ENCODE results near the gene PDZRN3. TPM values are rescaled to one million over a fixed set of nuclear protein-coding genes. Genes with fewer than 3 reads are reported as not detected.

PDZRN3 gene
- total and polyA plus RNA-seq, 2 experiments from 2014 or later: 7.5 to 14.0 TPM

DNA sequence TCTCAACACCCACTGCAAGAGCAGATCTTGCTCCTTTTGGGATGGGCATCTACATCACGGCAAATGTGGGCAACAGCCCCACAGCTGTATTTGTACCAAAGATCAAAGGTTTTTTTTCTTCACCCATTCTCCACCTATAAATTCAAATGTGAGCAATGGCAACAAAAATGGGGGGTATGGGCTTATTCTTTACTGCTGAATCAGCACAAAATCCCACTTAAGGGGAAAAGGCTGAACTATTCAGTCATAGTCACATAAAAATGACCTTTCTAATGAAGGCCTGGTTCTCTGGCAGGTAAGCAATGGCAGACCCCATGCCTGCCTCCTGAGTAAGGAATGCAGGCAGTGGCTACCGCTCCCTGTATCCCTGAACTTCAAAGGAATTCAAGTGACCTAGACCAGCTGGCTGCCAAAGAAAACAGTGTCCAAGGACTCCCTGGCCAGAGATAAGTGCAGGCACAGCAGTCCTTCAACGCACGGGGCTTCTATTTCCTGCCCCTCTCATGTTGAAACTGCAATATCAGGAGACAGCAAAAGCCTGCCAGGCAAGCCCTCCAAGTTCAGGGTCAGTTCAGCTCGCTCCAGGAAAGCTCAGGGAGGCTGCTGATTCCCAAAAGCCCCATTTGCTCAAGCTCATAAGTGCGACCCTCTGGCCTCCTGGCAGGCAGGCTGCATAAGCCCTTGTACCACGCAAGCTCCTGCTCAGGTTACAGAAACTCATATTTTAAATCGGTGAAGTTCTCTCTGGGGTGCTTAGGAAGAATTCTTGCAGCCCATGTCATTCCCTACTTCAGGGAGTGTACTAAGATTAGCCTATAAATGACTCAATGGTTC is 134.1 kb downstream of the PDZRN3 start:
- peak overlapping the region; percentile 56 for H3K4me2 ChIP-seq
- H3K27ac ChIP-seq (ENCODE audit: low read depth): no peak overlapping the region

More for the DNA sequence above, 134.1 kb downstream of the PDZRN3 start:
- H3K27me3 Mint-ChIP-seq (ENCODE audit: insufficient read depth, low read depth, poor library complexity): no peaks in the 10 kb centered on the region
- ATAC-seq: peak; percentile 91
- Histone ChIP-seq H3K79me2 (replicated peaks; ENCODE audit: insufficient read depth) (no peaks in the 10 kb centered on the region), H3K4me1 (ENCODE audit: insufficient read depth) (peaks cover 37% of the 10 kb centered on the region), H4K20me1 (replicated peaks; ENCODE audit: insufficient read depth) (no peaks in the 10 kb centered on the region), H3K36me3 (ENCODE audit: insufficient read depth) (no peaks in the 10 kb centered on the region), H3K4me3 (peak overlapping the region; percentile 11; the same call in 1 of the 2 replicates), H3F3A (replicated peaks; ENCODE audit: low read depth) (no peaks in the 10 kb centered on the region), H2AFZ (no peak overlapping the region), H3K27me3 (ENCODE audit: insufficient read depth) (no peaks in the 10 kb centered on the region), H3K9me2 (ENCODE audit: insufficient read depth) (peaks cover 5% of the 10 kb centered on the region; the same call in 1 of the 2 replicates)
- peak; percentile 73 for DNase-seq (ENCODE audit: low spot score)
- H3K4me3 Mint-ChIP-seq: peak overlapping the region; percentile 32; the same call in 1 of the 3 replicates
- H3K4me1 Mint-ChIP-seq: peaks cover 61% of the 10 kb centered on the region
- no peaks in the 10 kb centered on the region for H3K36me3 Mint-ChIP-seq (ENCODE audit: low read depth)
- peak overlapping the region; percentile 67 for H3K27ac Mint-ChIP-seq
- TF ChIP-seq ZNF114 (CRISPR knock-in tag; IDR thresholded peaks at IDR 0.05): no peak
- no peak for TF ChIP-seq ETS1 (IDR thresholded peaks at IDR 0.05)
- TF ChIP-seq ZNF462 (CRISPR knock-in tag; IDR thresholded peaks at IDR 0.05): no peak; the same call in 1 of the 2 replicates
- no peak for TF ChIP-seq POLR2AphosphoS5 (IDR thresholded peaks at IDR 0.05; ENCODE audit: low read depth)
- TF ChIP-seq EZH2phosphoT487 (IDR thresholded peaks at IDR 0.05; ENCODE audit: unreplicated experiment): no peak
- no peak for TF ChIP-seq ZNF331 (CRISPR knock-in tag; IDR thresholded peaks at IDR 0.05; ENCODE audit: low read depth)
- no peak for TF ChIP-seq CTCF (conservative IDR thresholded peaks at IDR 0.05; ENCODE audit: low read depth in 2 of 2)
- no peaks in the 10 kb centered on the region for H3K9me3 Mint-ChIP-seq
